Chondrocyte (in vitro differentiated cells): ENCODE results near the gene SLC39A11. TPM values are rescaled to one million over a fixed set of nuclear protein-coding genes. Genes with fewer than 3 reads are reported as not detected.

ENCODE experiments used
- DNase-seq: peaks from one replicate; pipeline ENCODE4 v3.0.0; 2021; ENCODE audit warnings: mixed read lengths, low spot score
- H3K27ac Mint-ChIP-seq: one replicate; pipeline ENCODE4 v1.8.0; 2021; ENCODE audit warnings: mild to moderate bottlenecking, moderate library complexity, mixed read lengths; ENCODE audit not compliant: unreplicated experiment
- H3K27me3 Mint-ChIP-seq: 2 replicates; pipeline ENCODE4 v1.8.0; 2021; ENCODE audit warnings: low read depth, mixed read lengths
- H3K36me3 Mint-ChIP-seq: 2 replicates; pipeline ENCODE4 v1.8.0; 2021; ENCODE audit warnings: low read depth, mixed read lengths
- H3K4me1 Mint-ChIP-seq: 2 replicates; pipeline ENCODE4 v1.8.0; 2021; ENCODE audit warnings: low read depth, mild to moderate bottlenecking, mixed read lengths
- H3K4me3 Mint-ChIP-seq: one replicate; pipeline ENCODE4 v1.8.0; 2021; ENCODE audit warnings: mild to moderate bottlenecking, moderate library complexity, mixed read lengths; ENCODE audit not compliant: unreplicated experiment
- H3K9me3 Mint-ChIP-seq: 2 replicates; pipeline ENCODE4 v1.8.0; 2021; ENCODE audit warnings: low read depth, mixed read lengths
- CTCF ChIP-seq: fragments of 200-600 bp; sonication (generic); IDR thresholded peaks from 2 replicates; pipeline ENCODE4 v1.5.0; 2021; ENCODE audit warnings: antibody characterized with exemption, mild to moderate bottlenecking, moderate library complexity
- total RNA-seq: library from RNA; stranded (reverse); gene quantifications from 3 replicates; pipeline ENCODE4 v1.2.1, GENCODE V29; 2021

The SLC39A11 gene
- total RNA-seq, 1 donor from 2014 or later = 25.3 TPM

GRCh38 chr17:73039282-73039681 is 53.2 kb downstream of the SLC39A11 start:
- H3K36me3 Mint-ChIP-seq = peaks cover 8% of the 10 kb centered on the region
- DNase-seq = no peak

GRCh38 chr17:73031472-73031871 is 61.0 kb downstream of the SLC39A11 start:
- no peak for DNase-seq
- no peak overlapping the region for H3K27ac Mint-ChIP-seq
- H3K9me3 Mint-ChIP-seq = no peaks in the 10 kb centered on the region
- H3K36me3 Mint-ChIP-seq = no peaks in the 10 kb centered on the region
- H3K4me3 Mint-ChIP-seq = no peak overlapping the region
- H3K4me1 Mint-ChIP-seq = peaks cover 23% of the 10 kb centered on the region
- no peaks in the 10 kb centered on the region for H3K27me3 Mint-ChIP-seq
- no peak for TF ChIP-seq CTCF

More at GRCh38 chr17:73039282-73039681, 53.2 kb downstream of the SLC39A11 start:
- H3K27ac Mint-ChIP-seq = no peak overlapping the region
- H3K4me1 Mint-ChIP-seq = peaks cover 24% of the 10 kb centered on the region
- H3K27me3 Mint-ChIP-seq = no peaks in the 10 kb centered on the region
- no peak overlapping the region for H3K4me3 Mint-ChIP-seq
- peaks cover 14% of the 10 kb centered on the region for H3K9me3 Mint-ChIP-seq
- TF ChIP-seq CTCF = no peak

GRCh38 chr17:73030995-73031394 is 61.5 kb downstream of the SLC39A11 start:
- DNase-seq = no peak
- H3K27ac Mint-ChIP-seq = no peak overlapping the region
- H3K9me3 Mint-ChIP-seq = no peaks in the 10 kb centered on the region
- no peaks in the 10 kb centered on the region for H3K27me3 Mint-ChIP-seq
- peaks cover 24% of the 10 kb centered on the region for H3K4me1 Mint-ChIP-seq
- no peak for TF ChIP-seq CTCF
- H3K36me3 Mint-ChIP-seq = no peaks in the 10 kb centered on the region
- H3K4me3 Mint-ChIP-seq = no peak overlapping the region

- Mint-ChIP-seq H3K27ac (no peak overlapping the region), H3K36me3 (no peaks in the 10 kb centered on the region), H3K4me1 (peaks cover 24% of the 10 kb centered on the region), H3K4me3 (no peak overlapping the region), H3K9me3 (no peaks in the 10 kb centered on the region), H3K27me3 (no peaks in the 10 kb centered on the region)
- DNase-seq = no peak
- no peak for TF ChIP-seq CTCF
Observed at GRCh38 chr17:73030501-73030921, 62.0 kb downstream of the SLC39A11 start.

DNA sequence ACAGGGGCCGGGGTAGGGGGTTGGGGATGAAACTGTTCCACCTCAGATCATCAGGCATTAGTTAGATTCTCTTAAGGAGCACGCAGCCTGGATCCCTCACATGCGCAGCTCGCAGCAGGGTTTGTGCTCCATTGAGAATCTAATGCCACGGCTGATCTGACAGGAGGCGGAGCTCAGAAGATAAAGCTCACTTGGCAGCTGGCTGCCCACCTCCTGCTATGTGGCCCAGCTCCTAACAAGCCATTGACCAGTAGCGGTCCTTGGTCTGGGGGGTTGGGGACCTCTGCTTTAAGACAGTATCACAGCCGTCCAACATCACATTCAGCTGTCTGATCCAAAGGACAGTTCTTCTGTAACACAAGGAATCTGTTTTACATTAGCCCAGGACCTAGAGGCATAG is 62.5 kb downstream of the SLC39A11 start:
- TF ChIP-seq CTCF = no peak
- Mint-ChIP-seq H3K9me3 (no peaks in the 10 kb centered on the region), H3K27me3 (no peaks in the 10 kb centered on the region), H3K27ac (no peak overlapping the region), H3K36me3 (no peaks in the 10 kb centered on the region), H3K4me1 (peaks cover 24% of the 10 kb centered on the region), H3K4me3 (no peak overlapping the region)
- no peak for DNase-seq
